Caco-2 (cell line): ENCODE data around the gene REX1BD. TPM values are rescaled to one million over a fixed set of nuclear protein-coding genes. Genes with fewer than 3 reads are reported as not detected.

Source experiments
- BruUV-seq: library from RNA; stranded (reverse); fragments of 400-500 nt; replicated peaks from 2 replicates; lab custom pipeline; 2021; lab: Mats Ljungman, UMichigan
- CTCF ChIA-PET: fragments of 300-600 bp; sonication (Branson Sonifier 250); formaldehyde crosslinking; loops from one replicate; lab custom pipeline; 2022; ENCODE audit warnings: antibody characterized with exemption; lab: Charles Lee
- POLR2A ChIA-PET: fragments of 300-600 bp; sonication (Branson Sonifier 250); formaldehyde crosslinking; loops from one replicate; lab custom pipeline; 2022; ENCODE audit warnings: antibody characterized with exemption; lab: Charles Lee
- DNase-seq, 2 experiments: peaks; one replicate each; pipeline versions ENCODE4 v3.0.0 to v3.0.0-alpha.2; 2020 to 2022
- H3K27me3 ChIP-seq: replicated peaks from 2 replicates; pipeline ENCODE4 v1.6.0; 2011; ENCODE audit warnings: low read length; ENCODE audit not compliant: control insufficient read depth, insufficient read depth
- H3K36me3 ChIP-seq: 2 replicates; pipeline ENCODE4 v1.5.1; 2011; ENCODE audit warnings: low read length; ENCODE audit not compliant: control insufficient read depth, insufficient read depth
- H3K4me1 ChIP-seq: fragments of 250-450 bp; sonication (Bioruptor Pico); 2 replicates; pipeline ENCODE4 v1.5.1; 2020; ENCODE audit warnings: mild to moderate bottlenecking
- H3K4me3 ChIP-seq: 2 replicates; pipeline ENCODE4 v1.5.1; 2011; ENCODE audit warnings: low read depth, mild to moderate bottlenecking, control low read depth, low read length
- H3K9me3 ChIP-seq: fragments of 250-450 bp; sonication (Bioruptor Pico); 2 replicates; pipeline ENCODE4 v1.5.1; 2020; ENCODE audit warnings: mild to moderate bottlenecking, moderate library complexity
- H3K27ac Mint-ChIP-seq: one replicate; pipeline ENCODE4 v1.8.0; 2022; ENCODE audit warnings: mixed read lengths; ENCODE audit not compliant: unreplicated experiment
- H3K27me3 Mint-ChIP-seq: one replicate; pipeline ENCODE4 v1.8.0; 2022; ENCODE audit warnings: mixed read lengths; ENCODE audit not compliant: insufficient read depth, unreplicated experiment
- H3K36me3 Mint-ChIP-seq: one replicate; pipeline ENCODE4 v1.8.0; 2022; ENCODE audit warnings: mild to moderate bottlenecking, mixed read lengths; ENCODE audit not compliant: insufficient read depth, unreplicated experiment
- H3K4me1 Mint-ChIP-seq: one replicate; pipeline ENCODE4 v1.8.0; 2022; ENCODE audit warnings: low read depth, mixed read lengths; ENCODE audit not compliant: unreplicated experiment
- H3K4me3 Mint-ChIP-seq: one replicate; pipeline ENCODE4 v1.8.0; 2022; ENCODE audit warnings: mild to moderate bottlenecking, moderate library complexity, mixed read lengths; ENCODE audit not compliant: unreplicated experiment
- H3K9me3 Mint-ChIP-seq: one replicate; pipeline ENCODE4 v1.8.0; 2022; ENCODE audit warnings: mixed read lengths; ENCODE audit not compliant: unreplicated experiment
- intact Hi-C: fragments of 100-400 bp; cut with micrococcal nuclease; formaldehyde crosslinking; loops from one replicate; pipeline ENCODE4 v1.10.0; 2022; ENCODE audit not compliant: unreplicated experiment
- total RNA-seq: library from RNA; stranded (reverse); gene quantifications from 2 replicates; pipeline ENCODE4 v1.2.3, GENCODE V29; 2022
- TF ChIP-seq, protein P1 (sequence below), 2 experiments: fragments of 200-600 bp in 1 of 2; IDR thresholded peaks; 1 replicate in 1 of 2; 2 replicates in 1 of 2; pipeline versions ENCODE4 v1.5.1 to v1.8.0; 2011 to 2022; ENCODE audit warnings: antibody characterized with exemption in 1 of 2, control low read depth in 1 of 2, inconsistent platforms in 1 of 2, low read depth in 1 of 2, low read length in 1 of 2, mild to moderate bottlenecking in 1 of 2, moderate library complexity in 1 of 2; ENCODE audit not compliant: insufficient read depth in 1 of 2, severe bottlenecking in 1 of 2, unreplicated experiment in 1 of 2

REX1BD gene
- total RNA-seq, 1 experiment from 2014 or later: 48.3 TPM

DNA sequence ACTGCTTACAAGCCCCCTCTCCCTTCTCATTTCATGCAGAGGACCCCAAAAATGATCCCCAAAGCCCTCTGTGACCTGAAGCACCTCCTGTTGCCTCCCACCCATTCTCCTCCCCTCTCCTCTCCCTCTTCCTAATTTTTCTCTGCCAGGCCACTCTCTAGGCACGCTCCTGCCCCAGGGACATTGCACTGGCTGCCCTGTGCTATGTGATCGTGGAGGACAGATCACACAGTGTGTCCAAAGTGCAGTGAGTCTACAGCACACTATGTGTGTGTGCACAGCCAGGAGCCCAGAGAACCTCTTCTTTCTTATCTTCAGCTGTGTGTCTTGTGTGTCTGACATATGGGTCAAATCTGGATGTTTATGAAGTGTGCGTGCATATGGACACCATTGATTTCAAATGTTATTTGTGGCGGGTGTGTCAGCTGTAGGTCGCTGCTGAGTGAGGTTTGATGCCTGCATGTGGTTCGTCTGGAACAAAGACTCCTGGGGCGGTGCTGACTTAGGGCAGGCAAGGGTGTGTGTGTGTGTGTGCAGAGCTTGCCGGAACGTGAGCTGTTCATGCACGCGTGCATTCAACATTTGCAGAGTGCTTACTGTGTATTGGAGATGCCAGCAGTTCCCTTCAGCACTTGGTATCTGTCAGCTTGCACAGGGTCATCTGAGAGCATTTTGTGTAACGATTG, 46.2 kb downstream of the REX1BD start:
- H3K4me3 Mint-ChIP-seq: no peak overlapping the region

DNA sequence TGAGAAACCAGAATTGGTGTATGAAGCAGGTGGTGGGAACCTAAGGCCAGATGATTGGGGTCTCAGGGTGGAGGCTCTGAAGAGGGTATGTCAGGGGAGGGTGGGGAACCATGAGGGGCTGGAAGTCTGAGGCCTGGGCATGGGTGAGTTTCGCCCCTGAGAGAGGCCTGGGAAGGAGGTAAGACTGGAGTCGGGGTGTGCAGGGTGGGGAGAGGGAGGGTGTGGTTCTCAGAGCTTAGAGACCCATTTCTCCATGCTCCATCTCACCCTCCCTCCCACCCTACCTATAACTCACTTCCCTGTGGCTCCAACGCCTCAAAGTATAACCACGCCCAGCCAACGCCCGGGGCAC, 47.2 kb downstream of the REX1BD start:
- no peak for DNase-seq
- no TSS peak for BruUV-seq
- peaks cover 6% of the 10 kb centered on the region for H3K27me3 Mint-ChIP-seq
- Histone ChIP-seq H3K4me1 (peaks cover 15% of the 10 kb centered on the region), H3K27me3 (no peaks in the 10 kb centered on the region), H3K36me3 (no peaks in the 10 kb centered on the region), H3K9me3 (no peaks in the 10 kb centered on the region), H3K4me3 (peak overlapping the region; percentile 29)
- peaks cover 9% of the 10 kb centered on the region for H3K36me3 Mint-ChIP-seq
- TF ChIP-seq, protein P1, sequence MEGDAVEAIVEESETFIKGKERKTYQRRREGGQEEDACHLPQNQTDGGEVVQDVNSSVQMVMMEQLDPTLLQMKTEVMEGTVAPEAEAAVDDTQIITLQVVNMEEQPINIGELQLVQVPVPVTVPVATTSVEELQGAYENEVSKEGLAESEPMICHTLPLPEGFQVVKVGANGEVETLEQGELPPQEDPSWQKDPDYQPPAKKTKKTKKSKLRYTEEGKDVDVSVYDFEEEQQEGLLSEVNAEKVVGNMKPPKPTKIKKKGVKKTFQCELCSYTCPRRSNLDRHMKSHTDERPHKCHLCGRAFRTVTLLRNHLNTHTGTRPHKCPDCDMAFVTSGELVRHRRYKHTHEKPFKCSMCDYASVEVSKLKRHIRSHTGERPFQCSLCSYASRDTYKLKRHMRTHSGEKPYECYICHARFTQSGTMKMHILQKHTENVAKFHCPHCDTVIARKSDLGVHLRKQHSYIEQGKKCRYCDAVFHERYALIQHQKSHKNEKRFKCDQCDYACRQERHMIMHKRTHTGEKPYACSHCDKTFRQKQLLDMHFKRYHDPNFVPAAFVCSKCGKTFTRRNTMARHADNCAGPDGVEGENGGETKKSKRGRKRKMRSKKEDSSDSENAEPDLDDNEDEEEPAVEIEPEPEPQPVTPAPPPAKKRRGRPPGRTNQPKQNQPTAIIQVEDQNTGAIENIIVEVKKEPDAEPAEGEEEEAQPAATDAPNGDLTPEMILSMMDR (IDR thresholded peaks at IDR 0.05; ENCODE audit: insufficient read depth in 1 of 2, low read depth in 1 of 2, low read length in 1 of 2, severe bottlenecking in 1 of 2, unreplicated experiment in 1 of 2): no peak
- ChIA-PET POLR2A (no interaction called here), CTCF (interaction anchor here (1.1 kb wide), 1 partner anchor 211 kb away, joined by 3 read pairs; no protein-coding TSS in a partner anchor)
- H3K4me3 Mint-ChIP-seq: peak overlapping the region; percentile 76
- peaks cover 15% of the 10 kb centered on the region for H3K4me1 Mint-ChIP-seq
- H3K9me3 Mint-ChIP-seq: no peaks in the 10 kb centered on the region
- peak overlapping the region; percentile 69 for H3K27ac Mint-ChIP-seq
- intact Hi-C loops: loop anchor here (1.0 to 2.0 kb wide), 2 partner anchors 47 to 114 kb away; partner anchors contain the start of genes ELL and REX1BD

More for the DNA sequence above, 46.2 kb downstream of the REX1BD start:
- Histone ChIP-seq H3K27me3 (no peaks in the 10 kb centered on the region), H3K4me3 (no peak overlapping the region), H3K36me3 (no peaks in the 10 kb centered on the region), H3K4me1 (peaks cover 15% of the 10 kb centered on the region), H3K9me3 (no peaks in the 10 kb centered on the region)
- H3K4me1 Mint-ChIP-seq: peaks cover 15% of the 10 kb centered on the region
- H3K27me3 Mint-ChIP-seq: peaks cover 7% of the 10 kb centered on the region
- no peak overlapping the region for H3K27ac Mint-ChIP-seq
- TF ChIP-seq, protein P1 (IDR thresholded peaks at IDR 0.05; ENCODE audit: insufficient read depth in 1 of 2, low read depth in 1 of 2, low read length in 1 of 2, severe bottlenecking in 1 of 2, unreplicated experiment in 1 of 2): no peak
- intact Hi-C loops: no loop called here
- no peaks in the 10 kb centered on the region for H3K9me3 Mint-ChIP-seq
- ChIA-PET POLR2A (no interaction called here), CTCF (interaction anchor here (0.5 to 1.1 kb wide), 2 partner anchors 63 to 212 kb away, joined by 3 to 4 read pairs; partner anchors contain the start of gene UBA52)
- BruUV-seq: no TSS peak
- DNase-seq: no peak
- H3K36me3 Mint-ChIP-seq: peaks cover 9% of the 10 kb centered on the region

DNA sequence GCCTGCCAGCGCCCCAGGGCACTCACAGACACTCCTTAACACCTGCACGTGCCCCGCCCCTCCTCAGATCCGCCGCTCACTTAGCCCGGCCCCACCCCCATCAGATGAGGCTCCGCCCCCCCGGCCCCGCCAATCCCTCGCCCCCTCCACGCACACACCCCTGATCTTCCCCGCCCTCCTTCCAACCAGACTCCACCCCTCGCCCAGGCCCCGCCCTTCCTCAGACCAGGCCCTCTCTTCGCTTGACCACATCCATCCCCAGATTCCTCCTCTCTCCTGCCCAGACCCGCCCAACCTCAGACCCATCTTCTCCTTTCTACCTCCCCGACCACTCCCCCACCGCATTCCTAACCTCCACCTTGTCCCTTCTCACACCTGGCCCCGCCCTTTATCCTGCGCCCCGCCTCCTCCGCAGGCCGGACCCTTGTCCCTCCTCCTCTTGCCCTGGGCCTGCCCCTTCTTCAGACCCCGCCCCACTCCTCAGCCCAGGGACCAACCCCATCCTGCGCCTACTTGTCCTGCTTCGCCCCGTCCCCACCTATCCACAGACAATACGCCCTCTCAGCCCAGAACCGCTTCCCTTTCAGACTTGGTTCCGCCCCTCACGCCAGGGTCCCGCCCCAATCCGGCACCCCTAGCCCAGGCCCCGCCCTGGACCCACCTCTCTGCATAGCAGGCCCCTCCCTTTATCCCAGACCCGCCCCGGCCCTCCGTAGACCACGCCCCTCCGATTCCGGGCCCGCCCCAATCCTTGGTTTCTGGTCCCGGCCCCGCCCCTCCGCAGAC, 47.8 kb downstream of the REX1BD start:
- Mint-ChIP-seq H3K27me3 (peaks cover 6% of the 10 kb centered on the region), H3K36me3 (peaks cover 9% of the 10 kb centered on the region), H3K9me3 (no peaks in the 10 kb centered on the region), H3K4me1 (peaks cover 15% of the 10 kb centered on the region), H3K27ac (peak overlapping the region; percentile 69), H3K4me3 (peak overlapping the region; percentile 76)
- H3K27me3 ChIP-seq: no peaks in the 10 kb centered on the region
- TF ChIP-seq, protein P1 (IDR thresholded peaks at IDR 0.05; ENCODE audit: insufficient read depth in 1 of 2, low read depth in 1 of 2, low read length in 1 of 2, severe bottlenecking in 1 of 2, unreplicated experiment in 1 of 2): no peak
- no peaks in the 10 kb centered on the region for H3K36me3 ChIP-seq
- H3K9me3 ChIP-seq: no peaks in the 10 kb centered on the region
- intact Hi-C loops: loop anchor here (1.0 to 2.0 kb wide), 2 partner anchors 48 to 114 kb away; partner anchors contain the start of genes ELL and REX1BD
- peak overlapping the region; percentile 98 for H3K4me3 ChIP-seq
- peaks cover 15% of the 10 kb centered on the region for H3K4me1 ChIP-seq
- no TSS peak for BruUV-seq
- POLR2A ChIA-PET: no interaction called here
- CTCF ChIA-PET: no interaction called here
- DNase-seq: peak; percentile 98 to 99
